Fibroblast of gingiva (primary cell): ENCODE results near the gene SUMF2.
"Not testable (repeated sequence)": the region's sequence is repeated elsewhere in the genome, so short reads cannot be mapped to it uniquely, and the experiment has no call there.

Source experiments
- DNase-seq: peaks from one replicate; pipeline ENCODE4 v3.0.0-alpha.2; 2011; ENCODE audit warnings: low read depth

SUMF2 gene

GRCh38 chr7:56062382-56062781, 1.7 kb upstream of the SUMF2 start:
- no peak for DNase-seq

- DNase-seq: no peak
These were observed 595 bp upstream of the SUMF2 start for GRCh38 chr7:56063500-56063881.

GRCh38 chr7:56066376-56066775, 2.3 kb downstream of the SUMF2 start:
- not testable (repeated sequence) for DNase-seq

- DNase-seq: peak; percentile 71
These were observed 10.3 kb downstream of the SUMF2 start for GRCh38 chr7:56074371-56074791.

GRCh38 chr7:56077681-56078080, 13.6 kb downstream of the SUMF2 start:
- DNase-seq: no peak

- DNase-seq: no peak
These were observed 14.1 kb downstream of the SUMF2 start for GRCh38 chr7:56078196-56078595.

GRCh38 chr7:56079450-56080185, 15.5 kb downstream of the SUMF2 start:
- DNase-seq: peak; percentile 90

GRCh38 chr7:56080726-56081435, 16.8 kb downstream of the SUMF2 start:
- not testable (repeated sequence) for DNase-seq

- no peak for DNase-seq
These were observed 17.7 kb downstream of the SUMF2 start for GRCh38 chr7:56081626-56082340.

GRCh38 chr7:56083150-56083785, 19.2 kb downstream of the SUMF2 start:
- no peak for DNase-seq

- DNase-seq: no peak
These were observed 22.7 kb downstream of the SUMF2 start for GRCh38 chr7:56086761-56087160.

- DNase-seq: no peak
These were observed 23.4 kb downstream of the SUMF2 start for GRCh38 chr7:56087445-56087844.

GRCh38 chr7:56091591-56091990, 27.5 kb downstream of the SUMF2 start:
- peak; percentile 98 for DNase-seq

- DNase-seq: not testable (repeated sequence)
These were observed 28.3 kb downstream of the SUMF2 start for GRCh38 chr7:56092388-56092787.

GRCh38 chr7:56092789-56093531, 28.9 kb downstream of the SUMF2 start, which contains the start of gene PHKG1:
Gene PHKG1, minus strand, starts transcription at chr7:56092952. Its CDS starts 4,011 bp downstream, at chr7:56088941.
- DNase-seq: peak; percentile 93

GRCh38 chr7:56097700-56098099, 33.6 kb downstream of the SUMF2 start:
- peak; percentile 94 for DNase-seq

- DNase-seq: not testable (repeated sequence)
These were observed 34.3 kb downstream of the SUMF2 start for GRCh38 chr7:56098187-56099008.

GRCh38 chr7:56099653-56100052, 35.6 kb downstream of the SUMF2 start:
- no peak for DNase-seq

- not testable (repeated sequence) for DNase-seq
These were observed 40.1 kb downstream of the SUMF2 start for GRCh38 chr7:56104138-56104537.

GRCh38 chr7:56105508-56105907, 41.4 kb downstream of the SUMF2 start:
- DNase-seq: peak; percentile 71
